ENCODE results near the gene CA12. TPM values are rescaled to one million over a fixed set of nuclear protein-coding genes. Genes with fewer than 3 reads are reported as not detected.
"Not testable (repeated sequence)": the region's sequence is repeated elsewhere in the genome, so short reads cannot be mapped to it uniquely, and the experiment has no call there.

The CA12 gene
- total RNA-seq, 1 donor from 2014 or later = 0.97 TPM

- Mint-ChIP-seq H3K36me3 (ENCODE audit: unreplicated experiment) (no peaks in the 10 kb centered on the region), H3K9me3 (ENCODE audit: unreplicated experiment) (no peaks in the 10 kb centered on the region), H3K27me3 (ENCODE audit: unreplicated experiment) (no peaks in the 10 kb centered on the region), H3K27ac (ENCODE audit: unreplicated experiment) (no peak overlapping the region), H3K4me3 (ENCODE audit: unreplicated experiment) (no peak overlapping the region), H3K4me1 (ENCODE audit: unreplicated experiment) (peaks cover 8% of the 10 kb centered on the region)
- DNase-seq (ENCODE audit: extremely low spot score, unreplicated experiment) = no peak
- no peak for TF ChIP-seq CTCF (IDR thresholded peaks at IDR 0.05)
Measured at GRCh38 chr15:63323798-63324563, 57.7 kb downstream of the CA12 start.

GRCh38 chr15:63322541-63322940 is 59.1 kb downstream of the CA12 start:
- Mint-ChIP-seq H3K9me3 (ENCODE audit: unreplicated experiment) (no peaks in the 10 kb centered on the region), H3K4me1 (ENCODE audit: unreplicated experiment) (peaks cover 8% of the 10 kb centered on the region), H3K4me3 (ENCODE audit: unreplicated experiment) (no peak overlapping the region), H3K36me3 (ENCODE audit: unreplicated experiment) (no peaks in the 10 kb centered on the region), H3K27me3 (ENCODE audit: unreplicated experiment) (no peaks in the 10 kb centered on the region), H3K27ac (ENCODE audit: unreplicated experiment) (peak overlapping the region; percentile 4)
- TF ChIP-seq CTCF (IDR thresholded peaks at IDR 0.05) = no peak
- no peak for DNase-seq (ENCODE audit: extremely low spot score, unreplicated experiment)

GRCh38 chr15:63321462-63321861 is 60.2 kb downstream of the CA12 start:
- H3K27me3 Mint-ChIP-seq (ENCODE audit: unreplicated experiment) = no peaks in the 10 kb centered on the region
- H3K36me3 Mint-ChIP-seq (ENCODE audit: unreplicated experiment) = no peaks in the 10 kb centered on the region
- DNase-seq (ENCODE audit: extremely low spot score, unreplicated experiment) = no peak
- no peaks in the 10 kb centered on the region for H3K9me3 Mint-ChIP-seq (ENCODE audit: unreplicated experiment)
- no peak overlapping the region for H3K27ac Mint-ChIP-seq (ENCODE audit: unreplicated experiment)
- peaks cover 8% of the 10 kb centered on the region for H3K4me1 Mint-ChIP-seq (ENCODE audit: unreplicated experiment)
- H3K4me3 Mint-ChIP-seq (ENCODE audit: unreplicated experiment) = no peak overlapping the region
- no peak for TF ChIP-seq CTCF (IDR thresholded peaks at IDR 0.05)

GRCh38 chr15:63320981-63321380 is 60.7 kb downstream of the CA12 start:
- not testable (repeated sequence) for H3K9me3 Mint-ChIP-seq (ENCODE audit: unreplicated experiment); H3K27me3 Mint-ChIP-seq (ENCODE audit: unreplicated experiment); H3K27ac Mint-ChIP-seq (ENCODE audit: unreplicated experiment); DNase-seq (ENCODE audit: extremely low spot score, unreplicated experiment); H3K4me1 Mint-ChIP-seq (ENCODE audit: unreplicated experiment); H3K4me3 Mint-ChIP-seq (ENCODE audit: unreplicated experiment); H3K36me3 Mint-ChIP-seq (ENCODE audit: unreplicated experiment)

GRCh38 chr15:63320446-63320845 is 61.2 kb downstream of the CA12 start:
- H3K4me3 Mint-ChIP-seq (ENCODE audit: unreplicated experiment); DNase-seq (ENCODE audit: extremely low spot score, unreplicated experiment); H3K9me3 Mint-ChIP-seq (ENCODE audit: unreplicated experiment); H3K27me3 Mint-ChIP-seq (ENCODE audit: unreplicated experiment); H3K4me1 Mint-ChIP-seq (ENCODE audit: unreplicated experiment); H3K27ac Mint-ChIP-seq (ENCODE audit: unreplicated experiment); H3K36me3 Mint-ChIP-seq (ENCODE audit: unreplicated experiment): not testable (repeated sequence)

DNA sequence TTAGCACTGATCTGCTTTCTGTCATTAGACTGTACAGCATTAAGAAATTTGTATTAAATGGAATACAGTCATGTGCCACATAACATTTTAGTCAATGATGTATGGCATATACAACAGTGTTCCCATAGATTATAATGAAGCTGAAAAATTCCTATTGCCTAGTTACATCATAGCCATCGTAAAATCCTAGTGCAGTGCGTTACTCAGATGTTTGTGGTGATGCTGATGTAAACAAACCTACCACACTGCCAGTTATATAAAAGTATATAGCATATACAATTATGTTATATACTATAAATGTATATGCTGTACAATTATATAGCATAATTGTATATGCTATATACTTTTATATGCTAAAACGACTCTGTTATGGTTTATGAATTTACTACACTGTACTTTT is 62.6 kb downstream of the CA12 start:
- Mint-ChIP-seq H3K27me3 (ENCODE audit: unreplicated experiment) (no peaks in the 10 kb centered on the region), H3K27ac (ENCODE audit: unreplicated experiment) (no peak overlapping the region), H3K4me3 (ENCODE audit: unreplicated experiment) (no peak overlapping the region), H3K4me1 (ENCODE audit: unreplicated experiment) (peaks cover 8% of the 10 kb centered on the region), H3K36me3 (ENCODE audit: unreplicated experiment) (no peaks in the 10 kb centered on the region), H3K9me3 (ENCODE audit: unreplicated experiment) (no peaks in the 10 kb centered on the region)
- no peak for TF ChIP-seq CTCF (IDR thresholded peaks at IDR 0.05)
- DNase-seq (ENCODE audit: extremely low spot score, unreplicated experiment) = no peak

Data from osteocyte (in vitro differentiated cells).